ENCODE measurements around the gene ZDHHC7. TPM values are rescaled to one million over a fixed set of nuclear protein-coding genes. Genes with fewer than 3 reads are reported as not detected.

Gene ZDHHC7
- total and polyA plus RNA-seq, 9 donors = 23.9 to 54.5 (median 32.7) TPM

GRCh38 chr16:85015481-85016187, 4.3 kb upstream of the ZDHHC7 start:
- Histone ChIP-seq H3K4me1 (ENCODE audit: insufficient read depth) (peaks cover 2% of the 10 kb centered on the region), H3K9me3 (no peaks in the 10 kb centered on the region), H3K27me3 (no peaks in the 10 kb centered on the region), H3K4me3 (no peak overlapping the region), H3K36me3 (no peaks in the 10 kb centered on the region), H3K27ac (no peak overlapping the region)
- DNase-seq = no peak
- intact Hi-C loops (cut with DNase I) = no loop called here
- TF ChIP-seq POLR2A (IDR thresholded peaks at IDR 0.05) (no peak), CTCF (IDR thresholded peaks at IDR 0.05) (no peak), EP300 (IDR thresholded peaks at IDR 0.05) (no peak)
- WGBS, 3 donors = 88 to 92% (median 90%) methylated on average over 5 of the region's 5 CpGs

- Histone ChIP-seq H3K36me3 (no peaks in the 10 kb centered on the region), H3K9me3 (no peaks in the 10 kb centered on the region), H3K27ac (no peak overlapping the region), H3K27me3 (no peaks in the 10 kb centered on the region), H3K4me1 (ENCODE audit: insufficient read depth) (peaks cover 11% of the 10 kb centered on the region), H3K4me3 (no peak overlapping the region)
- WGBS, 3 donors = 72 to 79% (median 77%) methylated on average over 2 of the region's 2 CpGs
- intact Hi-C loops (cut with DNase I) = no loop called here
- no peak for DNase-seq
- no peak for TF ChIP-seq EP300 (IDR thresholded peaks at IDR 0.05)
- TF ChIP-seq CTCF (IDR thresholded peaks at IDR 0.05) = no peak
- no peak for TF ChIP-seq POLR2A (IDR thresholded peaks at IDR 0.05)
These were observed 3.0 kb upstream of the ZDHHC7 start for GRCh38 chr16:85014311-85014710.

- no peaks in the 10 kb centered on the region for H3K9me3 ChIP-seq
- no peaks in the 10 kb centered on the region for H3K36me3 ChIP-seq
- WGBS, 3 donors = 6 to 9% (median 7%) methylated on average over 17 of the region's 17 CpGs
- intact Hi-C loops (cut with DNase I) = no loop called here
- peak overlapping the region; percentile 87 for H3K4me3 ChIP-seq
- H3K27ac ChIP-seq = peak overlapping the region; percentile 91 to 97
- peaks cover 11% of the 10 kb centered on the region for H3K4me1 ChIP-seq (ENCODE audit: insufficient read depth)
- TF ChIP-seq POLR2A (IDR thresholded peaks at IDR 0.05) (no peak), EP300 (IDR thresholded peaks at IDR 0.05) (no peak), CTCF (IDR thresholded peaks at IDR 0.05) (no peak)
- DNase-seq = peak in 1 of 5 donors; percentile 22
- no peaks in the 10 kb centered on the region for H3K27me3 ChIP-seq
These were observed 530 bp upstream of the ZDHHC7 start for GRCh38 chr16:85011846-85012284.

- intact Hi-C loops (cut with DNase I) = no loop called here
- 18 to 30% (median 26%) methylated on average over 9 of the region's 9 CpGs for WGBS, 3 donors
- Histone ChIP-seq H3K4me1 (ENCODE audit: insufficient read depth) (peaks cover 11% of the 10 kb centered on the region), H3K9me3 (no peaks in the 10 kb centered on the region), H3K4me3 (peak overlapping the region; percentile 87), H3K27me3 (no peaks in the 10 kb centered on the region), H3K36me3 (no peaks in the 10 kb centered on the region), H3K27ac (peak overlapping the region in 1 of 2 donors; percentile 91)
- no peak for DNase-seq
- TF ChIP-seq POLR2A (IDR thresholded peaks at IDR 0.05) (no peak), CTCF (IDR thresholded peaks at IDR 0.05) (no peak), EP300 (IDR thresholded peaks at IDR 0.05) (no peak)
These were observed 847 bp downstream of the ZDHHC7 start for GRCh38 chr16:85010446-85010930.
